Fibroblast of the aortic adventitia (primary cell): ENCODE measurements around the gene PGA3. TPM values are rescaled to one million over a fixed set of nuclear protein-coding genes. Genes with fewer than 3 reads are reported as not detected.
"Not testable (repeated sequence)": the region's sequence is repeated elsewhere in the genome, so short reads cannot be mapped to it uniquely, and the experiment has no call there.

Experiments
- DNase-seq: peaks from one replicate; pipeline ENCODE4 v3.0.0-alpha.2; 2010; ENCODE audit warnings: low read depth
- H3K4me3 ChIP-seq: 2 replicates; pipeline ENCODE4 v1.5.1; 2011; ENCODE audit warnings: low read depth, mild to moderate bottlenecking, control low read depth, low read length, moderate library complexity
- CTCF ChIP-seq: IDR thresholded peaks from 2 replicates; pipeline ENCODE4 v1.5.1; 2011; ENCODE audit warnings: mild to moderate bottlenecking, low read length, control low read depth, inconsistent platforms; ENCODE audit not compliant: insufficient read depth
- total RNA-seq: library from RNA; depleted of rRNA; stranded (reverse); fragments of >200 nt; gene quantifications from 2 replicates; pipeline ENCODE4 v1.2.3, GENCODE V29; 2012; ENCODE audit warnings: low replicate concordance

The PGA3 gene
- total RNA-seq, 1 donor, result 0.18 TPM

- TF ChIP-seq CTCF, result no peak
- no peak for DNase-seq
- no peak overlapping the region for H3K4me3 ChIP-seq
These were observed 38.5 kb upstream of the PGA3 start for GRCh38 chr11:61164606-61165424.

DNA sequence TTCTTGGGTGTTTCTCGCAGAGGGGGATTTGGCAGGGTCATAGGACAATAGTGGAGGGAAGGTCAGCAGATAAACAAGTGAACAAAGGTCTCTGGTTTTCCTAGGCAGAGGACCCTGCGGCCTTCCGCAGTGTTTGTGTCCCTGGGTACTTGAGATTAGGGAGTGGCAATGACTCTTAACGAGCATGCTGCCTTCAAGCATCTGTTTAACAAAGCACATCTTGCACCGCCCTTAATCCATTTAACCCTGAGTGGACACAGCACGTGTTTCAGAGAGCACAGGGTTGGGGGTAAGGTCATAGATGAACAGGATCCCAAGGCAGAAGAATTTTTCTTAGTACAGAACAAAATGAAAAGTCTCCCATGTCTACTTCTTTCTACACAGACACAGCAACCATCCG lies 37.5 kb upstream of the PGA3 start:
- not testable (repeated sequence) for DNase-seq, H3K4me3 ChIP-seq

DNA sequence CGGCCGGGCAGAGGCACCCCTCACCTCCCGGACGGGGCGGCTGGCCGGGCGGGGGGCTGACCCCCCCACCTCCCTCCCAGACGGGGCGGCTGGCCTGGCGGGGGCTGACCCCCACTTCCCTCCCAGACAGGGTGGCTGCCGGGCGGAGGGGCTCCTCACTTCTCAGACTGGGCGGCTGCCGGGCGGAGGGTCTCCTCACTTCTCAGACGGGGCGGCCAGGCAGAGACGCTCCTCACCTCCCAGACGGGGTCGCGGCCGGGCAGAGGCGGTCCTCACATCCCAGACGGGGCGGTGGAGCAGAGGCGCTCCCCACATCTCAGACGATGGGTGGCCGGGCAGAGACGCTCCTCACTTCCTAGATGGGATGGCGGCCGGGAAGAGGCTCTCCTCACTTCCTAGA lies 37.0 kb upstream of the PGA3 start:
- H3K4me3 ChIP-seq, DNase-seq: not testable (repeated sequence)

DNA sequence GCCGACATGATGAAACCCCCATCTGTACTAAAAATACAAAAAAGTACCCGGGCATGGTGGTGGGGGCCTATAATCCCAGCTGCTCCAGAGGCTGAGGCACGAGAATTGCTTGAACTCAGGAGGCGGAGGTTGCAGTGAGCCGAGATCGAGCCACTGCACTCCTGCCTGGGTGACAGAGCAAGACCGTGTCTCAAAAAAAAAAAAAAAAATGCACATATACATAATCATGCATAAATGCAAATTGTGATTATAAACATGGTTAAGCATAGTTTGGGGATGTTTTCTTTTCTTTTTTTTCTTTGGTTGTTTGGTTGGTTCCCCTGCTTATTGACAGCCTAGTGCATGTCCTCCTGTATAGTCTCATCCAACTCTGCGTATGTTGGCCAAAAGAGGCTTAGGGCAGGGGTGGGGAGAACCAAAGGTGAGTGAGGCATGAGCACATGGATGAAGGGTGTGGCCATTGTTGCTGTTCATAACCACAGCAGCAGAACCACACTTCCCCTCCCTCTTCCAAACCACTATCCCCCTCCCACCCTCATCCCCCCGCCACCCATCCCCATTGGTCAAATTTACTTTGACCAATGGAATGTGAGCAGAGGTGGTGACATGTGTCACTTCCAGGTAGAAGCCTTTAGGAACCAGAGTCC lies 35.1 kb upstream of the PGA3 start:
- no peak for DNase-seq
- no peak for TF ChIP-seq CTCF
- H3K4me3 ChIP-seq, result no peak overlapping the region

- no peak for TF ChIP-seq CTCF
- DNase-seq, result no peak
- no peak overlapping the region for H3K4me3 ChIP-seq
These were observed 34.5 kb upstream of the PGA3 start for GRCh38 chr11:61168800-61169199.

DNA sequence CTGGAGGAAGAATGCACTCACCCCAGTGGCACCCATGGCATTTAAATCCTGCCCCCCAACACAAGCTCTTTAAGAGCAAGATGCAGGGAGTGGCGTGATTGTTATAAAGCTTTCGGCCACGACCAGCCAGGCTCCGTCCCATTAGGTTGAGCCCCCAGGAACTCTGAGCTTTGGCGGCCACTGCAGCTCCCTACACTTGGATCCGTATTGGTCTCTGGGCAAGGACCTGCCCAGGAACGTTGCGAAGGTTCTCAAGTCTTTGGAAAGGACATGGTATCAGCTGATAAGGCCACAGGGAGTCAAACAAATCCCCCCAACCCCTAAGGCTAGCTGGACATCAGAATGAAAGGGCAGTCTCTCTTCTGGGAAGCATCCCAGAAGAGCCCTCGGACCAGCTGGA lies 32.7 kb upstream of the PGA3 start:
- no peak for DNase-seq
- no peak for TF ChIP-seq CTCF
- no peak overlapping the region for H3K4me3 ChIP-seq

DNA sequence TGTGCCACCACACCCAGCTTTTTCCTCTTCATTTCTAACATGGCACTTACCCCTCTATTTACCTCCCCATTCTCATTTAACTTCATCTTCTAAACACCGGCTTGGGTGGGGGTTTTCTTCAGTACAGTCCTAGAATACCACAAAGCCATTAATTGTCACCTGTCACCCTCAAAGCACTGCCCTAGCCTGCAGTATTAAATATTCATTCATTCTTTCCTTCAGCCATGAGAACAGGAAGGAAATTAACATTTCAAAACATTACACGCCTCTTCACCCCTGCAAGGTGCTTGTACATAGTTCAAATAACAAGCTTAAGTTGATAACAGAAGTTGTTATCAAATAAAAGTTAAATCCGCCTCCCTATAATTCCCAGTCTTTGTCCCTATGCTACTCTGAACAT lies 31.4 kb upstream of the PGA3 start:
- H3K4me3 ChIP-seq, result no peak overlapping the region
- no peak for DNase-seq

More for the DNA sequence above, 31.4 kb upstream of the PGA3 start:
- TF ChIP-seq CTCF, result no peak
